HepG2 (cell line): Measurements from ENCODE around the gene GRID1. TPM values are rescaled to one million over a fixed set of nuclear protein-coding genes. Genes with fewer than 3 reads are reported as not detected.

Experiments used
- ATAC-seq: fragments of 200-7000 bp; cut with Tn5 transposase; 3 replicates; pipeline ENCODE4 v1.9.1; 2020; ENCODE audit warnings: mild to moderate bottlenecking, moderate library complexity
- BruUV-seq: library from RNA; stranded (reverse); fragments of 400-500 nt; replicated peaks from 2 replicates; lab custom pipeline; 2021; lab: Mats Ljungman, UMichigan
- CTCF ChIA-PET: fragments of 300-600 bp; formaldehyde crosslinking; extraction: SDS; loops from one replicate; lab custom pipeline; 2021; ENCODE audit warnings: low total read pairs, inconsistent platforms, low intra/inter-chr PET ratio; lab: Yijun Ruan, JAX
- POLR2A ChIA-PET: fragments of 350-600 bp; sonication (Branson Sonifier 250); formaldehyde crosslinking; loops from one replicate; lab custom pipeline; 2020; ENCODE audit warnings: antibody characterized with exemption, inconsistent platforms; lab: Yijun Ruan, JAX
- DNase-seq: peaks from one replicate; pipeline ENCODE4 v3.0.0-alpha.2; 2015; ENCODE audit warnings: low spot score
- FAIRE-seq: peaks from 3 replicates; lab custom pipeline; 2011; peaks lifted over from hg19 to GRCh38; lab: Jason Lieb, UNC
- H2AFZ ChIP-seq: one replicate; pipeline ENCODE4 v1.6.1; 2011; ENCODE audit warnings: low read length, inconsistent platforms
- H3K27ac ChIP-seq: fragments of 300-600 bp; 3 replicates; pipeline ENCODE4 v1.8.0; 2011; ENCODE audit warnings: mixed run types, mild to moderate bottlenecking, mixed read lengths, low read length, inconsistent platforms; ENCODE audit not compliant: insufficient read depth; ENCODE audit errors: extremely low read length
- H3K27me3 ChIP-seq, 2 experiments: fragments of 200-600 bp in 1 of 2; 2 replicates in 1 of 2; 3 replicates in 1 of 2; pipeline versions ENCODE4 v1.6.0 to v1.8.0; 2011; ENCODE audit warnings: low read length in 2 of 2, mild to moderate bottlenecking in 2 of 2, moderate library complexity in 2 of 2, inconsistent platforms in 1 of 2; ENCODE audit not compliant: insufficient read depth in 2 of 2, control insufficient read depth in 1 of 2
- H3K36me3 ChIP-seq, 2 experiments: fragments of 200-600 bp in 1 of 2; replicated peaks in 1 of 2; 2 replicates in 1 of 2; 3 replicates in 1 of 2; pipeline versions ENCODE4 v1.5.1 to v1.8.0; 2011; ENCODE audit warnings: low read length in 2 of 2, inconsistent platforms in 1 of 2; ENCODE audit not compliant: insufficient read depth in 2 of 2, control insufficient read depth in 1 of 2
- H3K4me1 ChIP-seq: 2 replicates; pipeline ENCODE4 v1.5.1; 2012; ENCODE audit warnings: low read length, inconsistent platforms; ENCODE audit not compliant: insufficient read depth
- H3K4me2 ChIP-seq: 2 replicates; pipeline ENCODE4 v1.6.0; 2011; ENCODE audit warnings: low read depth, low read length, inconsistent platforms
- H3K4me3 ChIP-seq, 3 experiments: fragments of 200-600 bp in 1 of 3; sonication (generic), shearing (Covaris generic) in 1 of 3; replicated peaks in 1 of 3; 2 replicates each; pipeline ENCODE4 v1.5.1; 2011 to 2016; ENCODE audit warnings: low read length in 3 of 3, inconsistent platforms in 2 of 3, low read depth in 2 of 3, mild to moderate bottlenecking in 2 of 3, control low read depth in 1 of 3, mixed read lengths in 1 of 3; ENCODE audit not compliant: insufficient read depth in 1 of 3
- H3K79me2 ChIP-seq: one replicate; pipeline ENCODE4 v1.6.1; 2011; ENCODE audit warnings: low read length, inconsistent platforms; ENCODE audit not compliant: insufficient read depth
- H3K9ac ChIP-seq: 2 replicates; pipeline ENCODE4 v1.6.0; 2011; ENCODE audit warnings: mild to moderate bottlenecking, low read depth, low read length, inconsistent platforms; ENCODE audit not compliant: insufficient read depth
- H3K9me3 ChIP-seq: 2 replicates; pipeline ENCODE4 v1.5.1; 2012; ENCODE audit warnings: mild to moderate bottlenecking, low read length
- H4K20me1 ChIP-seq: 2 replicates; pipeline ENCODE4 v1.6.0; 2011; ENCODE audit warnings: inconsistent platforms, mild to moderate bottlenecking, low read length, moderate library complexity; ENCODE audit not compliant: insufficient read depth
- AHR ChIP-seq: IDR thresholded peaks from 2 replicates; pipeline ENCODE4 v1.6.1; 2018; ENCODE audit warnings: missing genetic modification reagents, missing compliant biosample characterization
- CENPX ChIP-seq: sonication (generic); formaldehyde crosslinking; IDR thresholded peaks from 2 replicates; pipeline ENCODE4 v1.9.0; 2021; ENCODE audit warnings: mild to moderate bottlenecking, missing genetic modification reagents, moderate library complexity
- HBP1 ChIP-seq: IDR thresholded peaks from 2 replicates; pipeline ENCODE4 v1.6.1; 2016; ENCODE audit warnings: low read depth, control low read depth
- HMGXB4 ChIP-seq, 2 experiments: sonication (generic) in 1 of 2; formaldehyde crosslinking in 1 of 2; IDR thresholded peaks; 2 replicates each; pipeline versions ENCODE4 v1.4.0 to v1.6.1; 2018 to 2020; ENCODE audit warnings: missing genetic modification reagents in 2 of 2, borderline replicate concordance in 1 of 2, low read depth in 1 of 2, mild to moderate bottlenecking in 1 of 2, missing biosample characterization in 1 of 2
- HNRNPUL1 ChIP-seq: fragments of 200-400 bp; formaldehyde crosslinking; IDR thresholded peaks from 2 replicates; pipeline ENCODE4 v1.6.1; 2017; ENCODE audit warnings: low read depth, mild to moderate bottlenecking, low read length, moderate library complexity
- LRRFIP1 ChIP-seq: sonication (generic); formaldehyde crosslinking; conservative IDR thresholded peaks from 2 replicates; pipeline ENCODE4 v1.4.0; 2020; ENCODE audit warnings: missing genetic modification reagents
- MAZ ChIP-seq, 2 experiments: sonication (generic) in 1 of 2; formaldehyde crosslinking in 1 of 2; IDR thresholded peaks; 2 replicates each; pipeline versions ENCODE4 v1.5.0 to v1.6.1; 2012 to 2020; ENCODE audit warnings: low read depth in 2 of 2, mild to moderate bottlenecking in 2 of 2, borderline replicate concordance in 1 of 2, improper control_type of control experiment in 1 of 2, low read length in 1 of 2, missing genetic modification reagents in 1 of 2, moderate library complexity in 1 of 2
- MEF2D ChIP-seq: sonication (generic); formaldehyde crosslinking; IDR thresholded peaks from 2 replicates; pipeline ENCODE4 v1.5.1; 2020; ENCODE audit warnings: mild to moderate bottlenecking, missing genetic modification reagents
- NCOA5 ChIP-seq: sonication (generic); formaldehyde crosslinking; IDR thresholded peaks from 2 replicates; pipeline ENCODE4 v1.4.0; 2020; ENCODE audit warnings: missing genetic modification reagents
- NFKB2 ChIP-seq: sonication (generic); formaldehyde crosslinking; IDR thresholded peaks from 2 replicates; pipeline ENCODE4 v1.4.0; 2020; ENCODE audit warnings: missing genetic modification reagents, borderline replicate concordance
- NONO ChIP-seq, 2 experiments: fragments of 450-650 bp in 1 of 2; sonication (generic) in 1 of 2; formaldehyde crosslinking in 1 of 2; IDR thresholded peaks in 1 of 2; conservative IDR thresholded peaks in 1 of 2; 2 replicates each; pipeline versions ENCODE4 v1.6.1 to v1.8.0; 2017 to 2022; ENCODE audit warnings: mild to moderate bottlenecking in 1 of 2, missing genetic modification reagents in 1 of 2, moderate library complexity in 1 of 2
- ZNF18 ChIP-seq: sonication (generic); formaldehyde crosslinking; IDR thresholded peaks from 2 replicates; pipeline ENCODE4 v1.8.0; 2022; ENCODE audit warnings: mild to moderate bottlenecking, missing genetic modification reagents; ENCODE audit not compliant: insufficient replicate concordance
- ZNF431 ChIP-seq: sonication (generic); formaldehyde crosslinking; IDR thresholded peaks from 2 replicates; pipeline ENCODE4 v1.9.0; 2022; ENCODE audit warnings: missing genetic modification reagents, low read depth, mild to moderate bottlenecking, borderline replicate concordance
- ZNF549 ChIP-seq: sonication (generic); formaldehyde crosslinking; IDR thresholded peaks from 2 replicates; pipeline ENCODE4 v1.5.0; 2020; ENCODE audit warnings: missing genetic modification reagents
- WGBS: methylation state at CpG from one replicate; pipeline ENCODE4 v1.1.6; 2017; ENCODE audit warnings: low lambda C conversion rate; 5-methylcytosine and 5-hydroxymethylcytosine counted together
- in situ Hi-C: cut with HindIII; loops from 2 replicates; pipeline ENCODE4 v1.10.0; 2017; ENCODE audit warnings: low pct_unique_long_range_greater_than_20kb; ENCODE audit not compliant: extremely low pct_ligation_motif_present
- intact Hi-C: fragments of 100-400 bp; cut with micrococcal nuclease; formaldehyde crosslinking; loops from one replicate; pipeline ENCODE4 v1.10.0; 2022; ENCODE audit not compliant: unreplicated experiment
- polyA plus RNA-seq, 8 experiments: library from polyadenylated mRNA; depleted of rRNA in 3 of 8; stranded (reverse) in 7 of 8; unstranded in 1 of 8; fragments of >200 nt; fragmentation: Illumina TruSeq in 4 of 8; extraction: Trizol in 4 of 8; gene quantifications; 2 replicates each; pipeline versions ENCODE4 v1.2.1 to v1.2.3, GENCODE V29; 2011 to 2016; ENCODE audit warnings: low read depth in 4 of 8, missing spikeins in 1 of 8, mixed read lengths in 1 of 8; ENCODE audit not compliant: insufficient read depth in 1 of 8
- total RNA-seq, 5 experiments: library from RNA; depleted of rRNA; stranded (reverse); fragments of >200 nt; fragmentation: Illumina TruSeq; extraction: Trizol; gene quantifications; 2 replicates each; pipeline ENCODE4 v1.2.3, GENCODE V29; 2016; ENCODE audit warnings: low read depth in 1 of 5

GRID1 gene
- total and polyA plus RNA-seq, 2 of the 13 experiments (the other 11 are each of a cell fraction or from before 2014, with no cell fraction given): 0.05 TPM; not detected in 1

GRCh38 chr10:86164960-86165630 lies 201.5 kb downstream of the GRID1 start:
- FAIRE-seq (no peak), ATAC-seq (no peak), DNase-seq (no peak)
- Histone ChIP-seq H3K36me3 (no peaks in the 10 kb centered on the region), H2AFZ (no peak overlapping the region), H3K79me2 (no peaks in the 10 kb centered on the region), H3K9me3 (no peaks in the 10 kb centered on the region), H3K27me3 (peaks cover 5 to 6% of the 10 kb centered on the region in 2 experiments; a peak in 3 of 5 replicates), H3K4me2 (no peak overlapping the region), H3K9ac (no peak overlapping the region), H4K20me1 (no peaks in the 10 kb centered on the region), H3K27ac (no peak overlapping the region), H3K4me1 (peaks cover 34% of the 10 kb centered on the region), H3K4me3 (no peak overlapping the region)
- no TSS peak for BruUV-seq
- CTCF ChIA-PET: no interaction called here
- 59% methylated on average over 7 of the region's 8 CpGs for WGBS
- in situ Hi-C loops (no loop called here), intact Hi-C loops (no loop called here)
- POLR2A ChIA-PET: no interaction called here
- TF ChIP-seq NCOA5 (CRISPR knock-in tag) (no peak), MAZ (IDR thresholded peaks at IDR 0.05; ENCODE audit: borderline replicate concordance, low read depth, low read length) (no peak), MAZ (CRISPR knock-in tag; IDR thresholded peaks at IDR 0.05; ENCODE audit: low read depth) (no peak), HBP1 (CRISPR knock-in tag) (no peak), HMGXB4 (CRISPR knock-in tag; IDR thresholded peaks at IDR 0.05; ENCODE audit: borderline replicate concordance in 1 of 2, low read depth in 1 of 2) (no peak), ZNF18 (CRISPR knock-in tag) (no peak), LRRFIP1 (no peak), ZNF549 (no peak), NONO (IDR thresholded peaks at IDR 0.05) (no peak), NONO (CRISPR knock-in tag; conservative IDR thresholded peaks at IDR 0.05) (no peak), CENPX (CRISPR knock-in tag) (no peak), ZNF431 (CRISPR knock-in tag) (no peak), AHR (CRISPR knock-in tag) (no peak), MEF2D (CRISPR knock-in tag) (no peak), HNRNPUL1 (no peak), NFKB2 (CRISPR knock-in tag) (no peak)
